K562 (cell line): Measurements from ENCODE around the gene SARS2. TPM values are rescaled to one million over a fixed set of nuclear protein-coding genes. Genes with fewer than 3 reads are reported as not detected.

Experiments
- CREBBP ChIP-seq: IDR thresholded peaks from one replicate; pipeline ENCODE4 v1.6.1; 2012; ENCODE audit warnings: low read depth, mild to moderate bottlenecking, control low read depth, inconsistent platforms, low read length
- NFIX ChIP-seq: fragments of 250-450 bp; sonication (Bioruptor Pico); IDR thresholded peaks from 2 replicates; pipeline ENCODE4 v1.4.0; 2020; ENCODE audit warnings: low read depth, mild to moderate bottlenecking, moderate library complexity
- PHF20 ChIP-seq: fragments of 450-650 bp; IDR thresholded peaks from 2 replicates; pipeline ENCODE4 v1.6.1; 2018; ENCODE audit not compliant: partially characterized antibody
- WHSC1 ChIP-seq: IDR thresholded peaks from one replicate; pipeline ENCODE4 v1.6.1; 2012; ENCODE audit warnings: low read length, control low read depth, inconsistent platforms
- ZNF124 ChIP-seq: sonication (generic); formaldehyde crosslinking; IDR thresholded peaks from 2 replicates; pipeline ENCODE4 v1.8.1; 2022; ENCODE audit warnings: missing genetic modification reagents
- ZNF143 ChIP-seq: sonication (generic); formaldehyde crosslinking; IDR thresholded peaks from 2 replicates; pipeline ENCODE4 v1.9.0; 2022; ENCODE audit warnings: mild to moderate bottlenecking, missing genetic modification reagents
- polyA plus RNA-seq, 8 experiments: library from polyadenylated mRNA; depleted of rRNA in 4 of 8; stranded (reverse) in 5 of 8; unstranded in 3 of 8; fragments of >200 nt; fragmentation: Nextera tagmentation in 2 of 8; fragmentation: Illumina TruSeq in 1 of 8; extraction: Ambion mirVana in 2 of 8; extraction: Trizol in 1 of 8; gene quantifications; 2 replicates each; pipeline versions ENCODE4 v1.2.1 to v1.2.3, GENCODE V29; 2011 to 2014; ENCODE audit warnings: inconsistent platforms in 1 of 8, missing spikeins in 1 of 8
- total RNA-seq, 7 experiments: library from RNA; depleted of rRNA in 6 of 7; stranded (reverse); fragments of >200 nt in 6 of 7; fragmentation: Illumina TruSeq in 2 of 7; extraction: Trizol in 2 of 7; gene quantifications; 2 replicates each; pipeline versions ENCODE4 v1.2.1 to v1.2.3, GENCODE V29; 2011 to 2021; ENCODE audit warnings: low replicate concordance in 1 of 7
- TF ChIP-seq, protein P1 (sequence below): fragments of 450-650 bp; IDR thresholded peaks from 2 replicates; pipeline ENCODE4 v1.6.1; 2017; ENCODE audit warnings: mild to moderate bottlenecking, moderate library complexity
- TF ChIP-seq, protein P2 (sequence below): fragments of 250-450 bp; sonication (Bioruptor Pico); IDR thresholded peaks from 2 replicates; pipeline ENCODE4 v1.6.1; 2021; ENCODE audit warnings: mild to moderate bottlenecking
- TF ChIP-seq, protein P3 (sequence below), 2 experiments: fragments of 450-650 bp; formaldehyde crosslinking in 1 of 2; IDR thresholded peaks; 2 replicates each; pipeline versions ENCODE4 v1.4.0 to v1.6.1; 2014 to 2020; ENCODE audit warnings: mild to moderate bottlenecking in 2 of 2, borderline replicate concordance in 1 of 2, low read depth in 1 of 2
- TF ChIP-seq, protein P4 (sequence below): fragments of 450-650 bp; IDR thresholded peaks from 2 replicates; pipeline ENCODE4 v1.6.1; 2017; ENCODE audit warnings: antibody characterized with exemption, mild to moderate bottlenecking
- TF ChIP-seq, protein P5 (sequence below): sonication (generic); formaldehyde crosslinking; IDR thresholded peaks from 2 replicates; pipeline ENCODE4 v1.5.0; 2020; ENCODE audit warnings: missing genetic modification reagents

The SARS2 gene
- total and polyA plus RNA-seq, 9 of the 15 experiments (the other 6 are each of a cell fraction or from before 2014, with no cell fraction given) = 3.1 to 59.1 (median 31.7) TPM

DNA sequence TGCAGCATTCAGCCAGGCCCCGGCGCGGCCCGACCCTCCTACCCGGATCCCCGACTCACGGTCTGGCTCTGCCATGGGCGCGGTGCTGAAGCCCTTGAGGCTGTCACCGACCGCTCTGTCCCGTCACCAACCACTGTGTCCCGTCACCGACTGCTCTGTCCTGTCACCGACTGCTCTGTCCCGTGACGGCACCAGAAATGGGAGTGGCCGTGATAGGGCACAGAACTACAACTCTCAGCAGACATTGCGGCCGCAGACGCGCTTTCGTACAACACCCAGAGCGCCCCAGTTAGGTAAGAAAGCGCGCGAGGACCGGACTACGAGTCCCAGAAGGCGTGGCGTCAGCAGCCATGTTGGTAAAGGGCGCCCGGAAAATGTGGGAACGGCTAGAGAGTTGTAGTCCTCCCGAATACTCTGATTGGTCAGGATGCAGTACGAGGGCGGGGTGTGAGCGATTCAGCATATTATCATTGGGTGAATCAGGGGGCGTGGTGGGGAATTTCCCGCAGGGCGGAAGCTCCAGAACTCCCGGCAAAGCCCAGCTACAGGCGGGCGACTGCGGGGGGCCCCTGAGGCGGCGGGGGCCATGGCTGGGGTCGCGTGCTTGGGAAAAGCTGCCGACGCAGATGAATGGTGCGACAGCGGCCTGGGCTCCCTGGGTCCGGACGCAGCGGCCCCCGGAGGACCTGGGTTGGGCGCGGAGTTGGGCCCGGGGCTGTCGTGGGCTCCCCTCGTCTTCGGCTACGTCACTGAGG is 30.9 kb downstream of the SARS2 start, which contains the start of the genes NFKBIB and SIRT2 (continued):
- TF ChIP-seq, protein P1, sequence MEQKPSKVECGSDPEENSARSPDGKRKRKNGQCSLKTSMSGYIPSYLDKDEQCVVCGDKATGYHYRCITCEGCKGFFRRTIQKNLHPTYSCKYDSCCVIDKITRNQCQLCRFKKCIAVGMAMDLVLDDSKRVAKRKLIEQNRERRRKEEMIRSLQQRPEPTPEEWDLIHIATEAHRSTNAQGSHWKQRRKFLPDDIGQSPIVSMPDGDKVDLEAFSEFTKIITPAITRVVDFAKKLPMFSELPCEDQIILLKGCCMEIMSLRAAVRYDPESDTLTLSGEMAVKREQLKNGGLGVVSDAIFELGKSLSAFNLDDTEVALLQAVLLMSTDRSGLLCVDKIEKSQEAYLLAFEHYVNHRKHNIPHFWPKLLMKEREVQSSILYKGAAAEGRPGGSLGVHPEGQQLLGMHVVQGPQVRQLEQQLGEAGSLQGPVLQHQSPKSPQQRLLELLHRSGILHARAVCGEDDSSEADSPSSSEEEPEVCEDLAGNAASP = no peak
- TF ChIP-seq PHF20 (peak; percentile 66), ZNF124 (CRISPR knock-in tag) (no peak), NFIX (CRISPR knock-in tag) (no peak), CREBBP (no peak), WHSC1 (no peak), ZNF143 (peak; percentile 99)
- TF ChIP-seq, protein P2, sequence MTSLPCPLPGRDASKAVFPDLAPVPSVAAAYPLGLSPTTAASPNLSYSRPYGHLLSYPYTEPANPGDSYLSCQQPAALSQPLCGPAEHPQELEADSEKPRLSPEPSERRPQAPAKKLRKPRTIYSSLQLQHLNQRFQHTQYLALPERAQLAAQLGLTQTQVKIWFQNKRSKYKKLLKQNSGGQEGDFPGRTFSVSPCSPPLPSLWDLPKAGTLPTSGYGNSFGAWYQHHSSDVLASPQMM (CRISPR knock-in tag) = no peak
- TF ChIP-seq, protein P3, sequence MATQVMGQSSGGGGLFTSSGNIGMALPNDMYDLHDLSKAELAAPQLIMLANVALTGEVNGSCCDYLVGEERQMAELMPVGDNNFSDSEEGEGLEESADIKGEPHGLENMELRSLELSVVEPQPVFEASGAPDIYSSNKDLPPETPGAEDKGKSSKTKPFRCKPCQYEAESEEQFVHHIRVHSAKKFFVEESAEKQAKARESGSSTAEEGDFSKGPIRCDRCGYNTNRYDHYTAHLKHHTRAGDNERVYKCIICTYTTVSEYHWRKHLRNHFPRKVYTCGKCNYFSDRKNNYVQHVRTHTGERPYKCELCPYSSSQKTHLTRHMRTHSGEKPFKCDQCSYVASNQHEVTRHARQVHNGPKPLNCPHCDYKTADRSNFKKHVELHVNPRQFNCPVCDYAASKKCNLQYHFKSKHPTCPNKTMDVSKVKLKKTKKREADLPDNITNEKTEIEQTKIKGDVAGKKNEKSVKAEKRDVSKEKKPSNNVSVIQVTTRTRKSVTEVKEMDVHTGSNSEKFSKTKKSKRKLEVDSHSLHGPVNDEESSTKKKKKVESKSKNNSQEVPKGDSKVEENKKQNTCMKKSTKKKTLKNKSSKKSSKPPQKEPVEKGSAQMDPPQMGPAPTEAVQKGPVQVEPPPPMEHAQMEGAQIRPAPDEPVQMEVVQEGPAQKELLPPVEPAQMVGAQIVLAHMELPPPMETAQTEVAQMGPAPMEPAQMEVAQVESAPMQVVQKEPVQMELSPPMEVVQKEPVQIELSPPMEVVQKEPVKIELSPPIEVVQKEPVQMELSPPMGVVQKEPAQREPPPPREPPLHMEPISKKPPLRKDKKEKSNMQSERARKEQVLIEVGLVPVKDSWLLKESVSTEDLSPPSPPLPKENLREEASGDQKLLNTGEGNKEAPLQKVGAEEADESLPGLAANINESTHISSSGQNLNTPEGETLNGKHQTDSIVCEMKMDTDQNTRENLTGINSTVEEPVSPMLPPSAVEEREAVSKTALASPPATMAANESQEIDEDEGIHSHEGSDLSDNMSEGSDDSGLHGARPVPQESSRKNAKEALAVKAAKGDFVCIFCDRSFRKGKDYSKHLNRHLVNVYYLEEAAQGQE (IDR thresholded peaks at IDR 0.05; ENCODE audit: borderline replicate concordance) = no peak
- TF ChIP-seq, protein P3 (CRISPR knock-in tag; IDR thresholded peaks at IDR 0.05; ENCODE audit: low read depth) = no peak
- TF ChIP-seq, protein P4, sequence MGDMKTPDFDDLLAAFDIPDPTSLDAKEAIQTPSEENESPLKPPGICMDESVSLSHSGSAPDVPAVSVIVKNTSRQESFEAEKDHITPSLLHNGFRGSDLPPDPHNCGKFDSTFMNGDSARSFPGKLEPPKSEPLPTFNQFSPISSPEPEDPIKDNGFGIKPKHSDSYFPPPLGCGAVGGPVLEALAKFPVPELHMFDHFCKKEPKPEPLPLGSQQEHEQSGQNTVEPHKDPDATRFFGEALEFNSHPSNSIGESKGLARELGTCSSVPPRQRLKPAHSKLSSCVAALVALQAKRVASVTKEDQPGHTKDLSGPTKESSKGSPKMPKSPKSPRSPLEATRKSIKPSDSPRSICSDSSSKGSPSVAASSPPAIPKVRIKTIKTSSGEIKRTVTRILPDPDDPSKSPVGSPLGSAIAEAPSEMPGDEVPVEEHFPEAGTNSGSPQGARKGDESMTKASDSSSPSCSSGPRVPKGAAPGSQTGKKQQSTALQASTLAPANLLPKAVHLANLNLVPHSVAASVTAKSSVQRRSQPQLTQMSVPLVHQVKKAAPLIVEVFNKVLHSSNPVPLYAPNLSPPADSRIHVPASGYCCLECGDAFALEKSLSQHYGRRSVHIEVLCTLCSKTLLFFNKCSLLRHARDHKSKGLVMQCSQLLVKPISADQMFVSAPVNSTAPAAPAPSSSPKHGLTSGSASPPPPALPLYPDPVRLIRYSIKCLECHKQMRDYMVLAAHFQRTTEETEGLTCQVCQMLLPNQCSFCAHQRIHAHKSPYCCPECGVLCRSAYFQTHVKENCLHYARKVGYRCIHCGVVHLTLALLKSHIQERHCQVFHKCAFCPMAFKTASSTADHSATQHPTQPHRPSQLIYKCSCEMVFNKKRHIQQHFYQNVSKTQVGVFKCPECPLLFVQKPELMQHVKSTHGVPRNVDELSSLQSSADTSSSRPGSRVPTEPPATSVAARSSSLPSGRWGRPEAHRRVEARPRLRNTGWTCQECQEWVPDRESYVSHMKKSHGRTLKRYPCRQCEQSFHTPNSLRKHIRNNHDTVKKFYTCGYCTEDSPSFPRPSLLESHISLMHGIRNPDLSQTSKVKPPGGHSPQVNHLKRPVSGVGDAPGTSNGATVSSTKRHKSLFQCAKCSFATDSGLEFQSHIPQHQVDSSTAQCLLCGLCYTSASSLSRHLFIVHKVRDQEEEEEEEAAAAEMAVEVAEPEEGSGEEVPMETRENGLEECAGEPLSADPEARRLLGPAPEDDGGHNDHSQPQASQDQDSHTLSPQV = no peak
- TF ChIP-seq, protein P5, sequence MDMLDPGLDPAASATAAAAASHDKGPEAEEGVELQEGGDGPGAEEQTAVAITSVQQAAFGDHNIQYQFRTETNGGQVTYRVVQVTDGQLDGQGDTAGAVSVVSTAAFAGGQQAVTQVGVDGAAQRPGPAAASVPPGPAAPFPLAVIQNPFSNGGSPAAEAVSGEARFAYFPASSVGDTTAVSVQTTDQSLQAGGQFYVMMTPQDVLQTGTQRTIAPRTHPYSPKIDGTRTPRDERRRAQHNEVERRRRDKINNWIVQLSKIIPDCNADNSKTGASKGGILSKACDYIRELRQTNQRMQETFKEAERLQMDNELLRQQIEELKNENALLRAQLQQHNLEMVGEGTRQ (CRISPR knock-in tag) = peak; percentile 75
